ENCODE data around the gene HERC4.

HERC4 gene

DNA sequence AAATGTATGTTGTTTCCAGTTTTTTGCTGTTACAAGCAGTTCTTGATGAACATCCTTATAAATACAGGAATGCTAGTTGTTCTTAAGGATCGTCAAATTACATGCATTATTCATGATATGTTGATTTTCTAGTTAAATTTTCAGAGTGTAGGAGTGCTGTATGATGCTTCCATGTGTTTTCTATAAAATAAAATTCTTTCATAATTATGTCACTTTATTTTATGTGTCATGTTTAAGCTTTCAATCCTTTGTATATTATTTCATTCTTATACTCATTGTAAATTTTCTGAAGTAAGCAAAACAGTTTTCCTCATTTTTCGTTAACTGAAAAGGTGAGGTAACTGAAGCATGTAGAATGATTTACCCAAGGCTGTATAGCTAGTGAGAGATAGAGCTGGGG, 17.4 kb upstream of the HERC4 start:
- no peak overlapping the region for H3K4me3 ChIP-seq (replicated peaks; ENCODE audit: low read depth, low read length)
- TF ChIP-seq, protein P1, sequence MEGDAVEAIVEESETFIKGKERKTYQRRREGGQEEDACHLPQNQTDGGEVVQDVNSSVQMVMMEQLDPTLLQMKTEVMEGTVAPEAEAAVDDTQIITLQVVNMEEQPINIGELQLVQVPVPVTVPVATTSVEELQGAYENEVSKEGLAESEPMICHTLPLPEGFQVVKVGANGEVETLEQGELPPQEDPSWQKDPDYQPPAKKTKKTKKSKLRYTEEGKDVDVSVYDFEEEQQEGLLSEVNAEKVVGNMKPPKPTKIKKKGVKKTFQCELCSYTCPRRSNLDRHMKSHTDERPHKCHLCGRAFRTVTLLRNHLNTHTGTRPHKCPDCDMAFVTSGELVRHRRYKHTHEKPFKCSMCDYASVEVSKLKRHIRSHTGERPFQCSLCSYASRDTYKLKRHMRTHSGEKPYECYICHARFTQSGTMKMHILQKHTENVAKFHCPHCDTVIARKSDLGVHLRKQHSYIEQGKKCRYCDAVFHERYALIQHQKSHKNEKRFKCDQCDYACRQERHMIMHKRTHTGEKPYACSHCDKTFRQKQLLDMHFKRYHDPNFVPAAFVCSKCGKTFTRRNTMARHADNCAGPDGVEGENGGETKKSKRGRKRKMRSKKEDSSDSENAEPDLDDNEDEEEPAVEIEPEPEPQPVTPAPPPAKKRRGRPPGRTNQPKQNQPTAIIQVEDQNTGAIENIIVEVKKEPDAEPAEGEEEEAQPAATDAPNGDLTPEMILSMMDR (IDR thresholded peaks at IDR 0.05; ENCODE audit: low read length, missing control alignments): no peak
- DNase-seq (ENCODE audit: low read depth): no peak

DNA sequence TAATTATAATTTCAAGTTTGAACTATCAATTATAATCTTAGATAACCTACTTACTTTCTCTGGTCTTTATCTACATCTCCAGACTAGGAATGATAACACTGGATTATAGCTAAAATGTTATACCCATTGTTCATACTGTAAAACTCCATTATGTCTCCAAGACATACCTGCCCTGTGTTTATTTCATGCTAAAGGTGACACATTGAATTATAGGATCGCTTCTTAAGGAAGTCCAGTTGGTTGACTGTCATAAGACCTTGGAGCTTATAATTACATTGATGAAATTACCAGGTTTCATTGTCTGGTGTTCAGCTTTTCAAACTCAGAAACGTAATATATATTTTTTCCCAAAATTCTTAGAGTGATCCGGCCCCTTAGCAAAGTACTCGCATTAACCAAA, 15.5 kb upstream of the HERC4 start:
- no peak overlapping the region for H3K4me3 ChIP-seq (replicated peaks; ENCODE audit: low read depth, low read length)
- TF ChIP-seq, protein P1 (IDR thresholded peaks at IDR 0.05; ENCODE audit: low read length, missing control alignments): no peak
- DNase-seq (ENCODE audit: low read depth): no peak

DNA sequence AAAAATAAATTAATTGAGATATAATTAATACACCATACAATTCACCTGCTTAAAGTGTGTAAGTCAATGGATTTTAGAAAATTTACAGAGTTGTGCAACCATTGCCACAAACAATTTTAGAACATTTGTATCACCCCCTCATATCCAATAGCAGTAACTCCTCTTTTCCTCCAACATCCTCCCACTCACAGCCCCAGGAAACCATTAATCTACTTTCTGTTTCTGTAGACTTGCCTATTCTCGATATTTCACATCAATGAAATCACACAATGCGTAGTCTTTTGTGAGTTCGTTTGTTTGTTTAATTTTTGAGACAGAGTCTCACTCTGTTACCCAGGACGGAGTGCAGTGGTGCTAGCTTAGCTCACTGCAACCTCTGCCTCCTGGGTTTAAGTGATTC, 13.7 kb upstream of the HERC4 start:
- H3K4me3 ChIP-seq (replicated peaks; ENCODE audit: low read depth, low read length): no peak overlapping the region
- TF ChIP-seq, protein P1 (IDR thresholded peaks at IDR 0.05; ENCODE audit: low read length, missing control alignments): no peak
- DNase-seq (ENCODE audit: low read depth): peak; percentile 61

DNA sequence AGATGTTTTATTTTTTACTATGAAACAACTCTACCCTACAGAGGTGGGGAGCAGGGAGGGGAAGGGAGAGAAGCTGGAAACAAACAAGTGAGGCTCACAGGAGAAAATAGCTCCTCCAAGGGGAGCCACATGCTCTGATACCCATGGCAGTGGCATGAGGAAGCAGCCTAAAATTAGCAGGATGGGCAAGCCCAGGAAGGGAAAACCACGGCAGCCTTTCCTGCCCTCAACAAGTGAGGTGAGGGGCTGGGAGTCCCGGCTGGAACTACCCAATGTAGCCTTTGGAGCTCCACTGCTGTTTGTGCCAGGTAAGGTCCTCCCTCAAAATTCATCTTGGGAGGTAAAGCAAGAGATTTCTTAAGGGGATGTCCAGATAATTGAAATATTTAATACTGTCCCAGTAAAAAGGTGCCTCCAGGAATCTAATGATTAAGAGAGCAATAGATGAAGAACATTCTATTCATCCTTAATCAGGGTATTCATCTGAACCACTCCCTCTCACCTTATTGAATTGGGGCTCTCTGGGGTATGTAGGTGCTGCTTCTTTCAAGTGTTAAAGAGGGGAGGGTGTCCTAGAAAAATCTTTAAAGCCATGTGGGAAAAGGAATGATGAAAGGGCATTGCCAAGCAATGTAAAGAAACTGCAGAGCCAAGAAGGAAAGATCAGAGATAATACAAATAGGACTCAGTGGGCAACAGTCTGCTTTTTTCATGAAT, 12.8 kb upstream of the HERC4 start:
- TF ChIP-seq, protein P1 (IDR thresholded peaks at IDR 0.05; ENCODE audit: low read length, missing control alignments): no peak
- no peak overlapping the region for H3K4me3 ChIP-seq (replicated peaks; ENCODE audit: low read depth, low read length)
- DNase-seq (ENCODE audit: low read depth): no peak

DNA sequence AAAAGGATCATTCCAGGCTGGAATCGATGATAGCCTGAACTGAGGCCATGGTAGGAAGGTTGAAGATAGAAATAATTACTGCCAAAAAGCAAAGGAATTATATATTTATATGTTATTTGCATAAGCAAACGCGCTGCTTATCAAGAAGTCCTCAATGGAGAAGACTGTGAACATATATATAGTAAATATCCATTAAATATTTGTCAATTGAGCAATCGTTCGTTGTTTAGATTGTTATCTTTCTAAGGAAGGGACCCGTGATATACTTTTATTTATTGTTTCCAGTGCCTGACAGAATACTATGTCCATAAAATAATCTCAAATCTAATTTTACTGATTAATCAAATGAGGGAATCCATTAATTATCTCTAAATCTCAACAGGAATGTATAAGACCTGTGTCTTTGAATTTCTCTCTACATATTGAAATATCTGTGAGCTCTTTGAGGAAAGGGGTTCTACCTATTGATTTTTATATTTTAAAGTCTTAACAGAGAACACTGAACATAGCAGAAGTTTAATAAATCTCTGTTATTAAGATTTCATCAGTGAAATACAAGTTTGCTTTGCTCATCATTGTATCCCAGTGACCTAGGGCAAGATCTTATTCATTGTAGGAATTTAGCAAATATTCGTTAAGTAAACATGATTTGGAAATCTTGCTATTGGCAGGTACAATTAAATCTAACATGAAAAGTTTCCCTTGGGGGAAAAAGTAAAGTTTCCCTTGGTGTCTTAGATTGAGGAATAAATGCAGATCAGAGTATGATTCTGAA, 12.0 kb upstream of the HERC4 start:
- no peak for DNase-seq (ENCODE audit: low read depth)
- TF ChIP-seq, protein P1 (IDR thresholded peaks at IDR 0.05; ENCODE audit: low read length, missing control alignments): no peak
- H3K4me3 ChIP-seq (replicated peaks; ENCODE audit: low read depth, low read length): no peak overlapping the region

DNA sequence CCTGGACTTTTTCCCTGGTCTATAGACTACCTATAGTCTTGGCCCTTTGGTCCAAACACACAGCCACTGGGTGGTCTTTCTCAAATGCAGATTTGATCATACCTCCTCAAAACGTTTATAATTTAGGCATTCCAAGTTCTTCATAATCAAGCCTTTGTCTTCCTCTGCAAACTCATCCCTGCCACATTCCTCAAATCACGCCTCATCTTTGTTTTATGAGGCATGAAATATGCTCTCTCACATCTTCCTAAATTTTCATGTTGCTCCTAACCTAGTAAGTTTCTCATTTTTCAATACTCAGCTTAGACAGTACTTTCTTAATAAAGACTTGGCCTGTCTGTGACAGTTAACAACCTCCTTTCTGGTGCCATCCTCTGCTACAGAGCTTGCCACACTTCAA, 10.9 kb upstream of the HERC4 start:
- TF ChIP-seq, protein P1 (IDR thresholded peaks at IDR 0.05; ENCODE audit: low read length, missing control alignments): no peak
- DNase-seq (ENCODE audit: low read depth): no peak

More for the DNA sequence above, 10.9 kb upstream of the HERC4 start:
- no peak overlapping the region for H3K4me3 ChIP-seq (replicated peaks; ENCODE audit: low read depth, low read length)
